Measurements from ENCODE around the gene DYDC1. TPM values are rescaled to one million over a fixed set of nuclear protein-coding genes. Genes with fewer than 3 reads are reported as not detected.

DYDC1 gene
- total and polyA plus RNA-seq, 2 experiments from 2014 or later: not detected

DNA sequence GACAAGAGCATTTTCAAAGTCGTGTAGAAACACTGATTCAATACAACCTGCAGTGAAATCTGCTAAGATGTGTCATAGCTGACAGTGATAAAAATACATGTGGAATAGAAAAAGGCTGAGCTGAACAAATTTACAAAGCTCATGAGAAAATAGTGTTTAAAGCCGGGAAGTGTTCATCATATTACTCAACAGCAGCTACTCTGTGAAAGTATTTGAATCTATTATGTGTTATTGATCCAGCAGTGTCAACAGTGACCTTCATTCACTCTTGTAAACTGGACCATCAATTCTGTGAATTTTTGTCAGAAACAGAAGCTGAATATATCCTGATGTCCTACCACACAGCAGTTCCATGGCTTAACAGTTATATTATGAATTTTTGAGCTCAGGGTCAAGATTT is 11.6 kb downstream of the DYDC1 start:
- H3K27me3 Mint-ChIP-seq (ENCODE audit: insufficient read depth, low read depth, poor library complexity): no peaks in the 10 kb centered on the region
- Histone ChIP-seq H3K79me2 (replicated peaks; ENCODE audit: insufficient read depth) (no peaks in the 10 kb centered on the region), H4K20me1 (replicated peaks; ENCODE audit: insufficient read depth) (no peaks in the 10 kb centered on the region), H3K9me2 (ENCODE audit: insufficient read depth) (no peaks in the 10 kb centered on the region), H3K36me3 (ENCODE audit: insufficient read depth) (no peaks in the 10 kb centered on the region), H3K27ac (ENCODE audit: low read depth) (no peak overlapping the region), H3F3A (replicated peaks; ENCODE audit: low read depth) (no peaks in the 10 kb centered on the region), H3K4me2 (no peak overlapping the region), H3K27me3 (ENCODE audit: insufficient read depth) (no peaks in the 10 kb centered on the region), H3K4me3 (no peak overlapping the region), H3K4me1 (ENCODE audit: insufficient read depth) (no peaks in the 10 kb centered on the region), H2AFZ (peak overlapping the region; percentile 70; the same call in 1 of the 2 replicates)
- no peak overlapping the region for H3K4me3 Mint-ChIP-seq
- DNase-seq (ENCODE audit: low spot score) (no peak), ATAC-seq (no peak)
- H3K4me1 Mint-ChIP-seq: 0 out of 3 replicates have a peak, but pooled peaks cover 2% of the 10 kb centered on the region
- no peaks in the 10 kb centered on the region for H3K36me3 Mint-ChIP-seq (ENCODE audit: low read depth)
- H3K27ac Mint-ChIP-seq: no peak overlapping the region
- H3K9me3 Mint-ChIP-seq: no peaks in the 10 kb centered on the region
- TF ChIP-seq ZNF331 (CRISPR knock-in tag; IDR thresholded peaks at IDR 0.05; ENCODE audit: low read depth): no peak
- no peak for TF ChIP-seq EZH2 (IDR thresholded peaks at IDR 0.05; ENCODE audit: low read depth, unreplicated experiment)
- TF ChIP-seq EZH2phosphoT487 (IDR thresholded peaks at IDR 0.05; ENCODE audit: unreplicated experiment): no peak
- TF ChIP-seq, protein P1, sequence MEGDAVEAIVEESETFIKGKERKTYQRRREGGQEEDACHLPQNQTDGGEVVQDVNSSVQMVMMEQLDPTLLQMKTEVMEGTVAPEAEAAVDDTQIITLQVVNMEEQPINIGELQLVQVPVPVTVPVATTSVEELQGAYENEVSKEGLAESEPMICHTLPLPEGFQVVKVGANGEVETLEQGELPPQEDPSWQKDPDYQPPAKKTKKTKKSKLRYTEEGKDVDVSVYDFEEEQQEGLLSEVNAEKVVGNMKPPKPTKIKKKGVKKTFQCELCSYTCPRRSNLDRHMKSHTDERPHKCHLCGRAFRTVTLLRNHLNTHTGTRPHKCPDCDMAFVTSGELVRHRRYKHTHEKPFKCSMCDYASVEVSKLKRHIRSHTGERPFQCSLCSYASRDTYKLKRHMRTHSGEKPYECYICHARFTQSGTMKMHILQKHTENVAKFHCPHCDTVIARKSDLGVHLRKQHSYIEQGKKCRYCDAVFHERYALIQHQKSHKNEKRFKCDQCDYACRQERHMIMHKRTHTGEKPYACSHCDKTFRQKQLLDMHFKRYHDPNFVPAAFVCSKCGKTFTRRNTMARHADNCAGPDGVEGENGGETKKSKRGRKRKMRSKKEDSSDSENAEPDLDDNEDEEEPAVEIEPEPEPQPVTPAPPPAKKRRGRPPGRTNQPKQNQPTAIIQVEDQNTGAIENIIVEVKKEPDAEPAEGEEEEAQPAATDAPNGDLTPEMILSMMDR (conservative IDR thresholded peaks at IDR 0.05; ENCODE audit: low read depth in 2 of 2): no peak
- TF ChIP-seq CREB1 (CRISPR knock-in tag; IDR thresholded peaks at IDR 0.05; ENCODE audit: low read depth): no peak
- TF ChIP-seq, protein P2, sequence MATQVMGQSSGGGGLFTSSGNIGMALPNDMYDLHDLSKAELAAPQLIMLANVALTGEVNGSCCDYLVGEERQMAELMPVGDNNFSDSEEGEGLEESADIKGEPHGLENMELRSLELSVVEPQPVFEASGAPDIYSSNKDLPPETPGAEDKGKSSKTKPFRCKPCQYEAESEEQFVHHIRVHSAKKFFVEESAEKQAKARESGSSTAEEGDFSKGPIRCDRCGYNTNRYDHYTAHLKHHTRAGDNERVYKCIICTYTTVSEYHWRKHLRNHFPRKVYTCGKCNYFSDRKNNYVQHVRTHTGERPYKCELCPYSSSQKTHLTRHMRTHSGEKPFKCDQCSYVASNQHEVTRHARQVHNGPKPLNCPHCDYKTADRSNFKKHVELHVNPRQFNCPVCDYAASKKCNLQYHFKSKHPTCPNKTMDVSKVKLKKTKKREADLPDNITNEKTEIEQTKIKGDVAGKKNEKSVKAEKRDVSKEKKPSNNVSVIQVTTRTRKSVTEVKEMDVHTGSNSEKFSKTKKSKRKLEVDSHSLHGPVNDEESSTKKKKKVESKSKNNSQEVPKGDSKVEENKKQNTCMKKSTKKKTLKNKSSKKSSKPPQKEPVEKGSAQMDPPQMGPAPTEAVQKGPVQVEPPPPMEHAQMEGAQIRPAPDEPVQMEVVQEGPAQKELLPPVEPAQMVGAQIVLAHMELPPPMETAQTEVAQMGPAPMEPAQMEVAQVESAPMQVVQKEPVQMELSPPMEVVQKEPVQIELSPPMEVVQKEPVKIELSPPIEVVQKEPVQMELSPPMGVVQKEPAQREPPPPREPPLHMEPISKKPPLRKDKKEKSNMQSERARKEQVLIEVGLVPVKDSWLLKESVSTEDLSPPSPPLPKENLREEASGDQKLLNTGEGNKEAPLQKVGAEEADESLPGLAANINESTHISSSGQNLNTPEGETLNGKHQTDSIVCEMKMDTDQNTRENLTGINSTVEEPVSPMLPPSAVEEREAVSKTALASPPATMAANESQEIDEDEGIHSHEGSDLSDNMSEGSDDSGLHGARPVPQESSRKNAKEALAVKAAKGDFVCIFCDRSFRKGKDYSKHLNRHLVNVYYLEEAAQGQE (IDR thresholded peaks at IDR 0.05; ENCODE audit: unreplicated experiment): no peak
- no peak for TF ChIP-seq ZNF114 (CRISPR knock-in tag; IDR thresholded peaks at IDR 0.05)
- TF ChIP-seq, protein P3, sequence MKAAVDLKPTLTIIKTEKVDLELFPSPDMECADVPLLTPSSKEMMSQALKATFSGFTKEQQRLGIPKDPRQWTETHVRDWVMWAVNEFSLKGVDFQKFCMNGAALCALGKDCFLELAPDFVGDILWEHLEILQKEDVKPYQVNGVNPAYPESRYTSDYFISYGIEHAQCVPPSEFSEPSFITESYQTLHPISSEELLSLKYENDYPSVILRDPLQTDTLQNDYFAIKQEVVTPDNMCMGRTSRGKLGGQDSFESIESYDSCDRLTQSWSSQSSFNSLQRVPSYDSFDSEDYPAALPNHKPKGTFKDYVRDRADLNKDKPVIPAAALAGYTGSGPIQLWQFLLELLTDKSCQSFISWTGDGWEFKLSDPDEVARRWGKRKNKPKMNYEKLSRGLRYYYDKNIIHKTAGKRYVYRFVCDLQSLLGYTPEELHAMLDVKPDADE (IDR thresholded peaks at IDR 0.05): no peak
- TF ChIP-seq NANOG (IDR thresholded peaks at IDR 0.05; ENCODE audit: borderline replicate concordance): no peak
- TF ChIP-seq, protein P4, sequence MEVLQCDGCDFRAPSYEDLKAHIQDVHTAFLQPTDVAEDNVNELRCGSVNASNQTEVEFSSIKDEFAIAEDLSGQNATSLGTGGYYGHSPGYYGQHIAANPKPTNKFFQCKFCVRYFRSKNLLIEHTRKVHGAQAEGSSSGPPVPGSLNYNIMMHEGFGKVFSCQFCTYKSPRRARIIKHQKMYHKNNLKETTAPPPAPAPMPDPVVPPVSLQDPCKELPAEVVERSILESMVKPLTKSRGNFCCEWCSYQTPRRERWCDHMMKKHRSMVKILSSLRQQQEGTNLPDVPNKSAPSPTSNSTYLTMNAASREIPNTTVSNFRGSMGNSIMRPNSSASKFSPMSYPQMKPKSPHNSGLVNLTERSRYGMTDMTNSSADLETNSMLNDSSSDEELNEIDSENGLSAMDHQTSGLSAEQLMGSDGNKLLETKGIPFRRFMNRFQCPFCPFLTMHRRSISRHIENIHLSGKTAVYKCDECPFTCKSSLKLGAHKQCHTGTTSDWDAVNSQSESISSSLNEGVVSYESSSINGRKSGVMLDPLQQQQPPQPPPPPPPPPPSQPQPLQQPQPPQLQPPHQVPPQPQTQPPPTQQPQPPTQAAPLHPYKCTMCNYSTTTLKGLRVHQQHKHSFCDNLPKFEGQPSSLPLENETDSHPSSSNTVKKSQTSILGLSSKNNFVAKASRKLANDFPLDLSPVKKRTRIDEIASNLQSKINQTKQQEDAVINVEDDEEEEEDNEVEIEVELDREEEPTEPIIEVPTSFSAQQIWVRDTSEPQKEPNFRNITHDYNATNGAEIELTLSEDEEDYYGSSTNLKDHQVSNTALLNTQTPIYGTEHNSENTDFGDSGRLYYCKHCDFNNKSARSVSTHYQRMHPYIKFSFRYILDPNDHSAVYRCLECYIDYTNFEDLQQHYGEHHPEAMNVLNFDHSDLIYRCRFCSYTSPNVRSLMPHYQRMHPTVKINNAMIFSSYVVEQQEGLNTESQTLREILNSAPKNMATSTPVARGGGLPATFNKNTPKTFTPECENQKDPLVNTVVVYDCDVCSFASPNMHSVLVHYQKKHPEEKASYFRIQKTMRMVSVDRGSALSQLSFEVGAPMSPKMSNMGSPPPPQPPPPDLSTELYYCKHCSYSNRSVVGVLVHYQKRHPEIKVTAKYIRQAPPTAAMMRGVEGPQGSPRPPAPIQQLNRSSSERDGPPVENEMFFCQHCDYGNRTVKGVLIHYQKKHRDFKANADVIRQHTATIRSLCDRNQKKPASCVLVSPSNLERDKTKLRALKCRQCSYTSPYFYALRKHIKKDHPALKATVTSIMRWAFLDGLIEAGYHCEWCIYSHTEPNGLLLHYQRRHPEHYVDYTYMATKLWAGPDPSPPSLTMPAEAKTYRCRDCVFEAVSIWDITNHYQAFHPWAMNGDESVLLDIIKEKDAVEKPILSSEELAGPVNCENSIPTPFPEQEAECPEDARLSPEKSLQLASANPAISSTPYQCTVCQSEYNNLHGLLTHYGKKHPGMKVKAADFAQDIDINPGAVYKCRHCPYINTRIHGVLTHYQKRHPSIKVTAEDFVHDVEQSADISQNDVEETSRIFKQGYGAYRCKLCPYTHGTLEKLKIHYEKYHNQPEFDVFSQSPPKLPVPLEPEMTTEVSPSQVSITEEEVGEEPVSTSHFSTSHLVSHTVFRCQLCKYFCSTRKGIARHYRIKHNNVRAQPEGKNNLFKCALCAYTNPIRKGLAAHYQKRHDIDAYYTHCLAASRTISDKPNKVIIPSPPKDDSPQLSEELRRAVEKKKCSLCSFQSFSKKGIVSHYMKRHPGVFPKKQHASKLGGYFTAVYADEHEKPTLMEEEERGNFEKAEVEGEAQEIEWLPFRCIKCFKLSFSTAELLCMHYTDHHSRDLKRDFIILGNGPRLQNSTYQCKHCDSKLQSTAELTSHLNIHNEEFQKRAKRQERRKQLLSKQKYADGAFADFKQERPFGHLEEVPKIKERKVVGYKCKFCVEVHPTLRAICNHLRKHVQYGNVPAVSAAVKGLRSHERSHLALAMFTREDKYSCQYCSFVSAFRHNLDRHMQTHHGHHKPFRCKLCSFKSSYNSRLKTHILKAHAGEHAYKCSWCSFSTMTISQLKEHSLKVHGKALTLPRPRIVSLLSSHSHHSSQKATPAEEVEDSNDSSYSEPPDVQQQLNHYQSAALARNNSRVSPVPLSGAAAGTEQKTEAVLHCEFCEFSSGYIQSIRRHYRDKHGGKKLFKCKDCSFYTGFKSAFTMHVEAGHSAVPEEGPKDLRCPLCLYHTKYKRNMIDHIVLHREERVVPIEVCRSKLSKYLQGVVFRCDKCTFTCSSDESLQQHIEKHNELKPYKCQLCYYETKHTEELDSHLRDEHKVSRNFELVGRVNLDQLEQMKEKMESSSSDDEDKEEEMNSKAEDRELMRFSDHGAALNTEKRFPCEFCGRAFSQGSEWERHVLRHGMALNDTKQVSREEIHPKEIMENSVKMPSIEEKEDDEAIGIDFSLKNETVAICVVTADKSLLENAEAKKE (CRISPR knock-in tag; IDR thresholded peaks at IDR 0.05): no peak
- no peak for TF ChIP-seq STAT1 (IDR thresholded peaks at IDR 0.05; ENCODE audit: unreplicated experiment)

Data from GM23338 (cell line).